GM12878 (cell line): ENCODE measurements around the gene TYR. TPM values are rescaled to one million over a fixed set of nuclear protein-coding genes. Genes with fewer than 3 reads are reported as not detected.

ENCODE experiments used
- ATAC-seq: fragments of 200-7000 bp; cut with Tn5 transposase; 3 replicates; pipeline ENCODE4 v1.9.1; 2020; ENCODE audit warnings: mild to moderate bottlenecking, moderate library complexity
- BruUV-seq: library from RNA; stranded (reverse); fragments of 400-500 nt; replicated peaks from 2 replicates; lab custom pipeline; 2021; lab: Mats Ljungman, UMichigan
- CTCF ChIA-PET: fragments of 300-600 bp; sonication (Branson Sonifier 250); formaldehyde crosslinking; extraction: SDS; loops from one replicate; lab custom pipeline; 2021; ENCODE audit warnings: inconsistent platforms; lab: Yijun Ruan, JAX
- POLR2A ChIA-PET: fragments of 350-600 bp; formaldehyde crosslinking; extraction: SDS; loops from one replicate; lab custom pipeline; 2021; ENCODE audit warnings: inconsistent platforms; lab: Charles Lee
- RAD21 ChIA-PET: fragments of 300-600 bp; sonication (Branson Sonifier 250); formaldehyde crosslinking; loops from one replicate; lab custom pipeline; 2023; ENCODE audit warnings: antibody characterized with exemption; ENCODE audit not compliant: unreplicated experiment; lab: Charles Lee
- SMC1A ChIA-PET: fragments of 300-600 bp; sonication (Branson Sonifier 250); formaldehyde crosslinking; loops from one replicate; lab custom pipeline; 2023; ENCODE audit not compliant: unreplicated experiment, uncharacterized antibody; lab: Charles Lee
- DNase-seq: peaks from one replicate; pipeline ENCODE4 v3.0.0-alpha.2; 2011; ENCODE audit warnings: low read depth, low spot score
- FAIRE-seq: peaks from 3 replicates; lab custom pipeline; 2011; peaks lifted over from hg19 to GRCh38; lab: Jason Lieb, UNC
- H2AFZ ChIP-seq: 2 replicates; pipeline ENCODE4 v1.6.0; 2011; ENCODE audit warnings: low read depth, low read length, control low read depth; ENCODE audit not compliant: control insufficient read depth
- H3K27ac ChIP-seq: 2 replicates; pipeline ENCODE4 v1.5.1; 2011; ENCODE audit warnings: control low read depth; ENCODE audit not compliant: control insufficient read depth, insufficient read depth
- H3K27me3 ChIP-seq, 2 experiments: replicated peaks in 1 of 2; 2 replicates each; pipeline versions ENCODE4 v1.6.0 to v1.6.1; 2011; ENCODE audit warnings: low read length in 1 of 2; ENCODE audit not compliant: control insufficient read depth in 2 of 2, insufficient read depth in 2 of 2
- H3K36me3 ChIP-seq, 2 experiments: 2 replicates each; pipeline ENCODE4 v1.5.1; 2011; ENCODE audit warnings: low read length in 1 of 2; ENCODE audit not compliant: control insufficient read depth in 2 of 2, insufficient read depth in 2 of 2
- H3K4me1 ChIP-seq: 2 replicates; pipeline ENCODE4 v1.6.1; 2011; ENCODE audit warnings: mild to moderate bottlenecking, low read length, moderate library complexity, mixed read lengths; ENCODE audit not compliant: control insufficient read depth, insufficient read depth
- H3K4me2 ChIP-seq: 2 replicates; pipeline ENCODE4 v1.6.0; 2011; ENCODE audit warnings: control low read depth; ENCODE audit not compliant: control insufficient read depth, insufficient read depth
- H3K4me3 ChIP-seq: fragments of 200-600 bp; sonication (generic); 2 replicates; pipeline ENCODE4 v1.5.1; 2016
- H3K79me2 ChIP-seq: 2 replicates; pipeline ENCODE4 v1.6.0; 2011; ENCODE audit warnings: low read length; ENCODE audit not compliant: control insufficient read depth, insufficient read depth
- H3K9ac ChIP-seq: 2 replicates; pipeline ENCODE4 v1.8.0; 2011; ENCODE audit warnings: low read length, control low read depth, mixed read lengths; ENCODE audit not compliant: control insufficient read depth, insufficient read depth
- H3K9me3 ChIP-seq: replicated peaks from 3 replicates; pipeline ENCODE4 v1.5.1; 2011; ENCODE audit warnings: mild to moderate bottlenecking, low read length; ENCODE audit not compliant: control insufficient read depth, insufficient read depth
- H4K20me1 ChIP-seq: 2 replicates; pipeline ENCODE4 v1.6.0; 2011; ENCODE audit not compliant: control insufficient read depth, insufficient read depth
- BCLAF1 ChIP-seq: fragments of 450-650 bp; IDR thresholded peaks from 2 replicates; pipeline ENCODE4 v1.6.1; 2017; ENCODE audit warnings: antibody characterized with exemption, mild to moderate bottlenecking, moderate library complexity
- CEBPZ ChIP-seq: fragments of 150-350 bp; IDR thresholded peaks from 2 replicates; pipeline ENCODE4 v1.6.1; 2016; ENCODE audit warnings: low read depth, low read length
- CHD4 ChIP-seq: fragments of 200-600 bp; sonication (generic); IDR thresholded peaks from 2 replicates; pipeline ENCODE4 v1.6.1; 2016; ENCODE audit warnings: mild to moderate bottlenecking
- E2F8 ChIP-seq: fragments of 450-650 bp; IDR thresholded peaks from 2 replicates; pipeline ENCODE4 v1.6.1; 2018; ENCODE audit warnings: mild to moderate bottlenecking, low read depth, moderate library complexity; ENCODE audit not compliant: partially characterized antibody
- EP300 ChIP-seq, 2 experiments: fragments of 150-350 bp in 1 of 2; IDR thresholded peaks; 2 replicates each; pipeline ENCODE4 v1.6.1; 2011 to 2012; ENCODE audit warnings: low read depth in 2 of 2, low read length in 2 of 2, borderline replicate concordance in 1 of 2, improper control_type of control experiment in 1 of 2, inconsistent platforms in 1 of 2; ENCODE audit not compliant: control insufficient read depth in 1 of 2
- ETV6 ChIP-seq, 2 experiments: fragments of 450-650 bp in 1 of 2; IDR thresholded peaks in 1 of 2; conservative IDR thresholded peaks in 1 of 2; 2 replicates each; pipeline ENCODE4 v1.6.1; 2014; ENCODE audit warnings: antibody characterized with exemption in 1 of 2, borderline replicate concordance in 1 of 2, low read depth in 1 of 2, mild to moderate bottlenecking in 1 of 2, moderate library complexity in 1 of 2
- IRF5 ChIP-seq: fragments of 450-650 bp; IDR thresholded peaks from 2 replicates; pipeline ENCODE4 v1.6.1; 2017; ENCODE audit warnings: borderline replicate concordance
- NR2C1 ChIP-seq: fragments of 450-650 bp; IDR thresholded peaks from 2 replicates; pipeline ENCODE4 v1.6.1; 2017; ENCODE audit warnings: antibody characterized with exemption, mild to moderate bottlenecking, moderate library complexity
- RB1 ChIP-seq: fragments of 450-650 bp; formaldehyde crosslinking; IDR thresholded peaks from 2 replicates; pipeline ENCODE4 v1.6.1; 2017; ENCODE audit warnings: mild to moderate bottlenecking, borderline replicate concordance
- SPI1 ChIP-seq: IDR thresholded peaks from 2 replicates; pipeline ENCODE4 v1.6.1; 2011; ENCODE audit warnings: low read depth, mild to moderate bottlenecking, low read length, moderate library complexity, borderline replicate concordance; ENCODE audit not compliant: insufficient read depth
- SREBF1 ChIP-seq: IDR thresholded peaks from 2 replicates; pipeline ENCODE4 v1.6.1; 2012; ENCODE audit warnings: mild to moderate bottlenecking, low read length
- TCF7 ChIP-seq: IDR thresholded peaks from 2 replicates; pipeline ENCODE4 v1.6.1; 2014; ENCODE audit warnings: antibody characterized with exemption, borderline replicate concordance
- YY1 ChIP-seq: IDR thresholded peaks from 2 replicates; pipeline ENCODE4 v1.6.1; 2011; ENCODE audit warnings: low read depth, mild to moderate bottlenecking, low read length
- ZNF217 ChIP-seq: fragments of 450-650 bp; IDR thresholded peaks from 2 replicates; pipeline ENCODE4 v1.6.1; 2017; ENCODE audit warnings: antibody characterized with exemption, mild to moderate bottlenecking
- WGBS: methylation state at CpG from one replicate; pipeline ENCODE4 v1.1.6; 2016; ENCODE audit warnings: low lambda C conversion rate; ENCODE audit not compliant: insufficient replicate concordance, insufficient coverage; ENCODE audit errors: missing lambda C conversion rate; 5-methylcytosine and 5-hydroxymethylcytosine counted together
- in situ Hi-C: fragments of 300-500 bp; cut with MboI; formaldehyde crosslinking; loops from 9 replicates; pipeline ENCODE4 v1.14.3; 2018; ENCODE audit warnings: mixed read lengths
- intact Hi-C: fragments of 100-400 bp; cut with micrococcal nuclease; formaldehyde crosslinking; loops from one replicate; pipeline ENCODE4 v1.14.2; 2022; ENCODE audit not compliant: unreplicated experiment
- polyA plus RNA-seq, 11 experiments: library from polyadenylated mRNA; depleted of rRNA in 4 of 11; unstranded in 6 of 11; stranded (reverse) in 5 of 11; fragments of >200 nt; fragmentation: Nextera tagmentation in 4 of 11; fragmentation: Illumina TruSeq in 1 of 11; extraction: Ambion mirVana in 4 of 11; extraction: Trizol in 1 of 11; gene quantifications; 1 replicate in 1 of 11; 2 replicates in 10 of 11; pipeline versions ENCODE4 v1.2.1 to v1.2.3, GENCODE V29; 2011 to 2016; ENCODE audit warnings: inconsistent platforms in 2 of 11, missing spikeins in 2 of 11, low read depth in 1 of 11
- total RNA-seq, 4 experiments: library from RNA; depleted of rRNA in 3 of 4; stranded (reverse); fragments of >200 nt in 3 of 4; fragmentation: Illumina TruSeq in 1 of 4; extraction: Trizol in 1 of 4; gene quantifications; 2 replicates each; pipeline versions ENCODE4 v1.2.1 to v1.2.3, GENCODE V29; 2013 to 2021

TYR gene
- total and polyA plus RNA-seq, 10 of the 15 experiments (the other 5 are each of a cell fraction or from before 2014, with no cell fraction given), result not detected

- H3K36me3 ChIP-seq, result no peaks in the 10 kb centered on the region
- no peak overlapping the region for H3K9ac ChIP-seq
- no peak for TF ChIP-seq EP300 (IDR thresholded peaks at IDR 0.05; ENCODE audit: borderline replicate concordance in 1 of 2, control insufficient read depth in 1 of 2, low read depth in 2 of 2, low read length in 2 of 2)
- no peak for TF ChIP-seq RB1
- TF ChIP-seq E2F8, result no peak
- TF ChIP-seq CEBPZ, result no peak
- no peak for TF ChIP-seq ETV6 (conservative IDR thresholded peaks at IDR 0.05 in 1 of 2, IDR thresholded peaks at IDR 0.05 in 1 of 2; ENCODE audit: borderline replicate concordance in 1 of 2, low read depth in 1 of 2)
- TF ChIP-seq BCLAF1, result no peak
- TF ChIP-seq YY1, result no peak
- TF ChIP-seq SPI1, result no peak
- TF ChIP-seq ZNF217, result no peak
- no peak for TF ChIP-seq CHD4
- no peak for TF ChIP-seq TCF7
- no peak for TF ChIP-seq IRF5
- TF ChIP-seq SREBF1, result no peak
- no peak for TF ChIP-seq NR2C1
- no peak overlapping the region for H3K4me3 ChIP-seq
- DNase-seq, result no peak
- ChIA-PET SMC1A (no interaction called here), POLR2A (no interaction called here), CTCF (no interaction called here), RAD21 (no interaction called here)
- H2AFZ ChIP-seq, result no peak overlapping the region
- no peaks in the 10 kb centered on the region for H4K20me1 ChIP-seq
- intact Hi-C loops, result no loop called here
- in situ Hi-C loops, result no loop called here
- 0% methylated on average over 1 of the region's 1 CpG for WGBS
- no peak overlapping the region for H3K4me2 ChIP-seq
- H3K9me3 ChIP-seq, result no peaks in the 10 kb centered on the region
- ATAC-seq, result no peak
- BruUV-seq, result no TSS peak
- no peaks in the 10 kb centered on the region for H3K27me3 ChIP-seq
- no peak overlapping the region for H3K27ac ChIP-seq
- H3K79me2 ChIP-seq, result no peaks in the 10 kb centered on the region
- H3K4me1 ChIP-seq, result no peaks in the 10 kb centered on the region
- no peak for FAIRE-seq
Observed at GRCh38 chr11:89235083-89235482, 57.4 kb downstream of the TYR start.
